ENCODE data around the gene USH1C.

Gene USH1C

GRCh38 chr11:17547051-17547577, 2.9 kb upstream of the USH1C start, which contains the start of gene OTOG:
Gene OTOG, plus strand, starts transcription at chr11:17547259. Its CDS starts 114 bp downstream, at chr11:17547373.
- no peak for DNase-seq (ENCODE audit: low read depth in 2 of 2)

GRCh38 chr11:17546240-17546639, 2.0 kb upstream of the USH1C start:
- no peak for DNase-seq (ENCODE audit: low read depth in 2 of 2)

- no peak for DNase-seq (ENCODE audit: low read depth in 2 of 2)
Measured at GRCh38 chr11:17543574-17544180, 539 bp downstream of the USH1C start.

- DNase-seq (ENCODE audit: low read depth in 2 of 2), result no peak
Measured at GRCh38 chr11:17543041-17543440, 1.2 kb downstream of the USH1C start.

- DNase-seq (ENCODE audit: low read depth in 2 of 2), result no peak
Measured at GRCh38 chr11:17542249-17542648, 2.0 kb downstream of the USH1C start.

- no peak for DNase-seq (ENCODE audit: low read depth in 2 of 2)
Measured at GRCh38 chr11:17541330-17541885, 2.8 kb downstream of the USH1C start.

GRCh38 chr11:17540807-17541206, 3.4 kb downstream of the USH1C start:
- DNase-seq (ENCODE audit: low read depth in 2 of 2), result no peak

- DNase-seq (ENCODE audit: low read depth in 2 of 2), result no peak
Measured at GRCh38 chr11:17538731-17539130, 5.5 kb downstream of the USH1C start.

- DNase-seq (ENCODE audit: low read depth in 2 of 2), result no peak
Measured at GRCh38 chr11:17538054-17538453, 6.2 kb downstream of the USH1C start.

GRCh38 chr11:17537261-17537660, 7.0 kb downstream of the USH1C start:
- DNase-seq (ENCODE audit: low read depth in 2 of 2), result no peak

- DNase-seq (ENCODE audit: low read depth in 2 of 2), result no peak
Measured at GRCh38 chr11:17535488-17535887, 8.7 kb downstream of the USH1C start.

- DNase-seq (ENCODE audit: low read depth in 2 of 2), result no peak
Measured at GRCh38 chr11:17533778-17534415, 10.3 kb downstream of the USH1C start.

- no peak for DNase-seq (ENCODE audit: low read depth in 2 of 2)
Measured at GRCh38 chr11:17533341-17533740, 10.9 kb downstream of the USH1C start.

GRCh38 chr11:17532784-17533183, 11.4 kb downstream of the USH1C start:
- DNase-seq (ENCODE audit: low read depth in 2 of 2), result no peak

- DNase-seq (ENCODE audit: low read depth in 2 of 2), result no peak
Measured at GRCh38 chr11:17531636-17532113, 12.5 kb downstream of the USH1C start.

- DNase-seq (ENCODE audit: low read depth in 2 of 2), result no peak
Measured at GRCh38 chr11:17531071-17531600, 13.1 kb downstream of the USH1C start.

GRCh38 chr11:17529844-17530185, 14.4 kb downstream of the USH1C start:
- no peak for DNase-seq (ENCODE audit: low read depth in 2 of 2)

GRCh38 chr11:17528906-17529843, 15.0 kb downstream of the USH1C start:
- no peak for DNase-seq (ENCODE audit: low read depth in 2 of 2)

GRCh38 chr11:17528181-17528691, 16.0 kb downstream of the USH1C start:
- peak; percentile 10 to 15 for DNase-seq (ENCODE audit: low read depth in 2 of 2)

GRCh38 chr11:17527628-17527995, 16.6 kb downstream of the USH1C start:
- no peak for DNase-seq (ENCODE audit: low read depth in 2 of 2)

GRCh38 chr11:17526931-17527627, 17.1 kb downstream of the USH1C start:
- no peak for DNase-seq (ENCODE audit: low read depth in 2 of 2)
